ENCODE measurements around the gene ARHGAP15.

ARHGAP15 gene

DNA sequence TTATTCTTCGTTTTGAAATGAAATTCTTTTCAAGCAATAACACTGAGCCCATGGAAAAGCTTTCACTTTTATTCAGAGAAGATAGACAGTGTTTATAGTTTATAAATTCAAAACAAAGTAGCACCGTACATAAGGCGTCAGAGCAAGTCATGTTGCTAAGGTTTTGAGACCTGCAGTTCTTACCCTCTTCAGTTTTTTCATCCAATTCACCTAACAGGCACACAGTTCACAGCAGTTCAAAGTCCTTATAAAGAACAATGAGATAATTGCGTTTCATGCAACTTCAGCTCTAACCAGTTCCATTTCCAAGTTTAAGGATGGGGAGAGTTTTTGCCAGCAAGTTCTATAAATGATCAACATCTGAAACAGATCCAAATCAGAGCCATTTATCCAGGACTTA, 96.7 kb downstream of the ARHGAP15 start:
- no peak for DNase-seq (ENCODE audit: low read depth in 2 of 2)

DNA sequence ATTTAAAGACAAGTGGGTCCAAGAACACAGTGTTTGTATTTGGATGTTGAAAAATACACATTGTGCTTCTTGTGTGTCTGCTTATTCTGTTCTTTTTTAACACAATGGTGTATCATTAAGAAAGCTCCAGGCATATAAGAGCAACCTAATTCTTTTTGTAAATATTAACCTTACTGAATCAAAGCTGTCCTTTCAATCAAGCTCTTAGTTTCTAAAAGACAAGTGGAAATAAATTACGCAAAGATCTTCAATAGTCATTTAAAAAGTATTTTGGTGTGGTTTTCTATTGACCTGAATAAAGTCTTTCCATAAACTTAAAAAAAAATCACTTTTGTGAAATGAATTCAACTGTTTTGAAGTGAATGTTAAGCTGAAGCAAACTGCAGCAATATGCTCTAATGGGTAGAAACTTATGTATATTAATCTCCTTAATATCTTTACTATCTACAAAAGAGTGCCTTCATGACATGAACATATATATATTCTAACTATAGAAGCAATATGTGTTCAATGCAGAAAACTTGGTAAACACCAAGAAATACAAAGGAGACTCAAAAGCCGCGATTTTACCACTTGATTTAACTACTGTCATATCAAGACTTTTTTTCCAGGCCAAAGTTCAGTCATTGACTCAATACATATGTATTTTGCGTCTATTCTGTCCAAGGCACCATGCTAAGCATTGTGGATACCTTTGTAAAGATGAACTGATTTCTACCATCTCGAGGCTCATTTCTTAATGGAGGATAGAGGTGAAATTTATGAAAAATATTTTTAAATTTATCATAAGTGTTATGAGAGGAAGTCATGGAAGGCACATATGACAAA, 97.7 kb downstream of the ARHGAP15 start:
- DNase-seq (ENCODE audit: low read depth in 2 of 2), result no peak

DNA sequence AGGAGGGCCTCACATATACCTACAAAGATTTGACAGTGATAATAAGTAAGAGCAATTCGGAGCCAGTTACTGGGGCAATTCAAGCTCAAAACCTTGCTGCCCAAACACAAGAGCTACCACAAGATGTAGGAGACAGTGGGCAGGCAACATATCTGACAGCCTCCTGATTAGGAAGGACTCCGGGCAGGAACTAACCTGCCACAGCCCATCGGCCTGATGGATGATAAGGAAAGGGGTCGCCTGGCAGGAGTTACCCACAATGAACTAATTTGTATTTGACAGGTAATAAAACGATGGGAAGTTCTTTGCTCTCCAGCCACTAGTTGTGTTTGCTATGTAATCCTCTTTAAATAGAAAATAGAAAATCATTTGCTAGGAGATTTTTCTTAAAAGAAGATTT, 100.2 kb downstream of the ARHGAP15 start:
- no peak for DNase-seq (ENCODE audit: low read depth in 2 of 2)

DNA sequence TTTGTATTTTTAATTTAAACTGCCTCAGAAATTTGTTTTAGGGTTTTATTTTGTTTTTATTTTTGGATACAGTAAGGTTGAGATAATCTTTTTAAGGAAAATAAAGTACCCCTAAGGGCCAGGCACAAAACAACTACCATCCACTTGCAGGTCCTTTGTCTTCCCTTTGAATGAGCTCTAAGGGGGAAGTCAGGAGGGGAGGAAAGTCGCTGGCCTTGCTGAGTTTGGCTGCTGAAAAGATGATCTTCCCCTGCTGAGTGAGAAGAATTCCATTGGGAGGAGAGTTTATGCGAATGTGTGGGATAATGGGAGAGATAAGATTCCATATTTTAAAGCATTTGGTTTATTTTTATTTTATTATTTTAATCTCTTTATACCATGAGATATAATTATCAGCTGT, 100.7 kb downstream of the ARHGAP15 start:
- no peak for DNase-seq (ENCODE audit: low read depth in 2 of 2)

DNA sequence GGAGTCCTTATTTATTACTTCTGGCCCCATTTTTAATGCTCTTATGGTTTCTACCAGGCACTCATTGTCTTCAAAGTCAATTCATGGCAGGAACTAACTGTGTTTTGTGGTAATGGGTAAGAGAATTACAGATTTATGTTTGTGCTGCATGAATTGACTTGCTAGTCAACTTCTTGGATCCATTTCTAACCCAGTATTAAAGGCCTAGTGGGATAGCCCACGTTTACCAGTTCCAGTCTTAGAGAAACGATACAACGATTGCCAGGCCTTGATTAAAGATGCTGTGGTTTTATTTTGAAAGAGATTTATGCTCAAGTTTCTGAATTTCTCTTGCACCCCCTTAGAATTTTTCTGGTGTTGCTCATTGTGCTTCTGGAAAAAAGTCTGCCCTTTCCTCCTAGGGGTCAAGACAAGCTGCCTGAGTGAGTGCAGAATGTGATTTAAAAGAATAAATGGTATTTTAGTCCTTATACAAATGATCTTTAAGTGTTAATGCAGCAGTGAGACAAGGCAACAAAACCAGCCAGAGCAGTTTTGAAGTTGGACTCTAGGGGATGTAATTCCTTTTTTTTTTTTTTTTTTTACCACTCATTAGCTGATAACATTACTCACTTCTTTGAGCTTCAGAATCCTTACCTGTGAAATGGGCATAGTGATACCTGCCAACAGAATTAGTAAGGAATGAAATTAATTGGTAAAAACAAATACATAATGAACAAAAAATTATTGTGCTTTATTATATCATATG, 101.5 kb downstream of the ARHGAP15 start:
- DNase-seq (ENCODE audit: low read depth in 2 of 2), result no peak

DNA sequence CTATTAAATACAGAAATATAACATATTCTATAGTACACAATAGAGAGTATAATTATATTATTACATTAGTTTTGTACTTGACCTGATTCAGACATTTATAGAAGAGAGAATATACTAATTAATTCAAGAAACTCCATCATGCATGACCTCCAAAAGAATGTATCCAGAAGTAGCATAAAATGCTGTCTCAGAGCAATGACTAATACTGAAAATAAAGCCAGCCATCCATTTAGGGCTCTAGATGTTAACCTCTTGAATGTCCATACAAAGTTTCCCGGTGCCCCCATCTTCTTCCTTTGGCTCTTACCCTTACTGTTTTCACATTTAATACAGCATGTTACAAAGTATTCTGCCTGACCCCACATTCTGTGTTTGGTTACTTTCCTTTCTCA, 102.0 kb downstream of the ARHGAP15 start:
- DNase-seq (ENCODE audit: low read depth in 2 of 2), result no peak

DNA sequence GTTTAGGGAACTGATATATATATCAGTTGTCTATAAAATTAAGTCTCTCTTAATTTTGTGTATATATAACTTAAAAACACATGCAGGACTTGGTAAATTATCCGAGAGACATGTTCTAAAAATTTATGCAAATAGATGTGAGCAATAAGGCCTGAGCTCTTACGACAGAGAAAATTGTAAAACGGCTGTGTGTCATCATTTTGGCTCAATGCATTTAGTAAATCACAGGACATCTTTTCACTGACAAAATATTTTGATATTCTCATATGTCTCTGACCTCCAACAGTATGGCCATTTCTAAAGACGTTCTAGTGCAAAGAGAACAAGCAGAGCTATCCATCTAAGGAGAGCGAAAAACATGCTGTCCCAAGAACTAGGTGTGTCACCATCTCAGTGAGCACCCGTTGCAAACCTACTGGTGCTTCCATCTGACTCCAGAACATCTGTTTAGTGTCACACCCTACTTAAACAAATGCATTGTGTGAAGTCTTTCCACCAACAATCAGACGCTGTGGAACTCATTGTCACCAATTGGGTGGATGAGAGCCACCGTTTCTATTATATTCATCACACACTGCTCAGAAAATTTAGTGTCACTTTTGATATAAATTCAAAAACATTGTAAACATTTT, 108.0 kb downstream of the ARHGAP15 start:
- no peak for DNase-seq (ENCODE audit: low read depth in 2 of 2)

DNA sequence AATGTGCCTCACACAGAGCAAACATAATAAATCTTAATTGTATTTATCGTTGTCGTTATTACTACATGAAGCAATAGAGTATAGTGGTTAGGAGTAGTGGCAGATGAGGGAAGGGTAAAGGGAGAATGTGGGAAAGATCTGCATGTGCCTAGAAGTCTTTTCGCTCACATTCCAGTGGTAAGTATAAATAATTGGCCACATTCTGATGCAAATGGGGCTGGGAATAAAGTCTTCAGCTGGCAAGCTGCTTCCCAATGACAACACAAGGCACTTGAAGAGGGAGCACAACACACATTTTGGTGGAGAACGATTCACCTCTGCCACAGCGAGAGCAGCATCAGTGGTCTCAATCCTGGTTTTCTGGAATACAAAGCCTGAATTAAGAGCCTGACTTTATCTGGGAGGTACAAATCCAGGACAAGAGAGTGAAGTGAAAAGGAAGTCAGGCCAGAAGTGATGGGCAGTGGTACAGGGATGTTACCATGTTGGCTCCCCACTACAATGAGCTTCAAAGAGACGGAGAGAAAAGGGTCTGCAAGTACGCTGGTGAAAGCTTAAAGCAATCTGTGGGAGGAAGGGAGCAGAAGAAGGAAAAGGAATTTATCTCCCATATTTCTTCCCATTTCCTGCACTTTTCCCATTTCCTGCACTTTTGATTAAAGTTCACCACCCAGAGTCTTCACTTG, 112.3 kb downstream of the ARHGAP15 start:
- DNase-seq (ENCODE audit: low read depth in 2 of 2), result no peak

DNA sequence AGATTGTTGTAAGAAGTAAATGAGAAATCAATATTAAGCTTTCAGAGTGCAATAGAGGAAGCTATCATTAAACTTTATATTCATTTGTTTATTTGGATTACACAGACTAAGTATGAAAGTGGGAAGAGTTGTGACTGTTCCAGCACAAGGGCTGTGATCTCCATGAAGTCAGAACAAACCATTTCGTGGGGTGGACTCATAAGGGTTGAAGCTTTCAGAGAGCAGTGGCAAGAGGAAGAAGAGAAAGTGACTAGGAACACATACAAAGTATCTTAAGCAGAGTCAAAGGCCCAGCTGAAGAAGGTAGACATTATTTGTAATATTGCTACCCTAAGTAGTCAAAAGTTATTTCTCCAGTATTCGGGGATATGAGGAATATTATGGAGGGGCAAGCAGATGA, 117.0 kb downstream of the ARHGAP15 start:
- DNase-seq (ENCODE audit: low read depth in 2 of 2), result no peak

DNA sequence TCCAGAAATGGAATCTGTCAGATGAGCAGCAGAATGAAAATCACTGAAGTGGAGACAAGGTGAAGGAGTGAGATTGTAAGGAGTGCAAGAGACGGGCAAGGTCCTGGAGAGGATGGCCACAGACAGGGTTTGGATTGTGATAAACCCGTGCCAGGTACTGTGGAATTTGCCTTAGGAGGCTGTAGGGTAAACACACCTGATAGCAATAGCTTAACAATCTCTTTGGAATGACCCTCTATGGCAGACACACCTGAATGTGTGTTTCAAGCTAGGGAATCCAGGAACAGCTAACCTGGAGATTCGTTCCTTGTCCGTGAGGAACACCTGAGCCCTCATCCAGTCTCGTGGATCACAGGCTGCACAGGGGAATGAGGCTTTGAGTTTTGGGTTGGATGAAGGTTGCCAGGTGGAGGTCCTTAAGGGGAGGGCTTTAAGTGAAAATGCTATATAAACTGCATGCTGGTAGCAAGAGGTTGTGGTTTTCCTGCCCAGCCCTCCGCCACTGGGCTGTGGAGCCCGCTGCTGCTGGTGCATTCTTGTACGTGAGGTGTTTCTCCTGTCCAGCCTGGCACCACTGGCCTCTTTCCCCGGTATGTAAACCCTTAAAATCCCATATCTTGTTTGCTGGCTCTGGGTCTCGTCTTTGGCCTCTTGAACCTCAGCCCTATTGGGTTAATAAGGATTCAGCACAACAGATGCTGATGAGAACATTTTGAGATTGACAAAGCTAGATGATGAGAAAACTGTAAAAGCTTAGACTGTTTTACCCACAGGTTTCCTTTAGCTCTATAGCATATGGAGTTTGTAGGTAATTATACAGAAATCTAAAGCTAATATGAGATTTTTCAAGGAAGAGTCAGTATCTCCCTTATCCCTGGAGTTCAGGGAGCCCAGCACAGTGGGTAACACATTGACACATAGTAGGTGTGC, 117.9 kb downstream of the ARHGAP15 start:
- DNase-seq (ENCODE audit: low read depth in 2 of 2), result no peak

DNA sequence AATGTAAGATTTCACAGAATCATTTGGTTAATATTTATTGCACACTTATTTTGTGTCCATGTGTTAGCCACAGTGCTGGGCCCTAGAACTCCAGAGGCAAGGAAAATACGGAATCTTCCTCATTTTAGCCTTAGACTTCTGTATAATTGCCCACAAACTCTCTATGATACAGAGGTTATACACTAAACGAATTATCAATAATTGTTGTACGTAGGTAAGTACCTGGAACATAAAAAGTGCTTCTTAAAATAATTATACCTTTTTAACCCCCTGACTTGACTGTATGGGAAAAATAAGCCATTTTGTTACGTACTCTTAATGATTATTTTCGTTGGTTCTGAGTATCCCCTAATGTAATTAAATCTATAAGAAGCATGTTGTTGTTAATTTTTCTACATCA, 119.4 kb downstream of the ARHGAP15 start:
- no peak for DNase-seq (ENCODE audit: low read depth in 2 of 2)

DNA sequence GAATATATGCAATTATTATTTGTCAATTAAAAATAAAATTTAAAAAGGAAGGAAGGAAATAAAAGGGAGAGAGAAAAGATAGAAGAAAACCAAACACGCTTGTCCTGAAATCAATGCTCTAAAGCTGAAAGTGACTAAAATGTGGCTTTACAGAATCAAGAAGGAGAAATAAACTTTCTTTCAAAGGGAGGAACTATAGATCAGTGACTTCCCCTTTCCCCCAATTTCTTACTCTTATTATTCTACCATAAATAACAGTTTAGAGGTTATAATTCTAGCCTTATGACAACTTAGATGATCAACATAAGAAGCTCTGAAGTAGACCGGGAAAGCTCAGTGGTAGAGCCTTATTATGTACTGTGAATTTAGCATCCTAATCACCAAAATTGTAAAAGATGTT, 122.5 kb downstream of the ARHGAP15 start:
- DNase-seq (ENCODE audit: low read depth in 2 of 2), result no peak

DNA sequence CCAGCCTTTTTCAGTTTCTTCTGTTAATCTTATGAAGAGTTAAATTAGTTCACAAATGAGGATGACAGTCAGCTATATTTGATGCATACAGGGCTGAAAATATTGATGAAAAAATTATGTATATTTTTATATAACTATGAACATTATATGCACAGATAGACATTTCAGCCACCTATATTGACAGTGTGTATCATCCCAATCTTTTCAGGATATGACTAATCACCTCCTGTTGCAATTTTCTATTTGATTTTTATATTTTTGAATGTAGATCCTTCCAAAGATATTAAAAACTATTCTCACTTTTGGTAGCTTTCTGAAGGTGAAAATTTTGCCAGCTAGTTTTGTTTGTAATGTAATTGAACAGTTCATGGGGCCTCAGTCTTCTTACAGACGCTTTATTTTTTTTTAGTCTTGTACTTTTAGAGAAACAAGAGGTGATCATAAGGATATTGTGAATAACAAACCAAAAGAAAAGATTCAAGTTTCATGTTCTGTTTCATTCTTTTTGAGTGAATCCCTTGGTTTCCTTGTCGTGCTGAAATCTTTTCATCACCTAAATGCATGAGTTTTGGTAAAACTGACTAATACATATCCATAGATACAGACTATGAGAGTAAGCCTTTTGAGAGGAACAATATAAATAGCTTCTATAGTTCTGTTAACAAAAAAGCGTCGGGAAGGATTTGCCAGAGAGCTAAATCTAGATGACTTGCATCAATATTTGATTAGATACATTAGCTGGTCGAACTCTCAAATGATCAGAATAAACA, 123.1 kb downstream of the ARHGAP15 start:
- no peak for DNase-seq (ENCODE audit: low read depth in 2 of 2)

DNA sequence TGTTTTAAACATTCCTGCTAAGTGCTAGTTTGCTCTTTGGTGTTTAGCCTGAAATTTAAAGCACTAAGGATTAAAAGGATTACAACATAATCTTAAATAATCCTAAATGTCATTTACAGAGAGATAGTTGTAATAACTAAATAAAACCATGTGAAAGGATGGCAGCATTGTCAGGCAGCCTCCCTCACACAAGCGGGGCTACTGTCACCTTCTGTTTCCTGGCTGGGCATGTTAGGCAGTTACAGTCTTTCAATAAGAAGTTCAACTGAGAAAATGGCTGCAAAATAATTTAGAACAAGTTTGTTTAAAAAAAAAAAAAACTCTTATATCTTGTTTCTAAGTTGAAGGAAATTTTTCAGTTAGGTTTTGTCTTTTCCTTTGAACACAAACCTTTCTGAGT, 124.9 kb downstream of the ARHGAP15 start:
- DNase-seq (ENCODE audit: low read depth in 2 of 2), result no peak

DNA sequence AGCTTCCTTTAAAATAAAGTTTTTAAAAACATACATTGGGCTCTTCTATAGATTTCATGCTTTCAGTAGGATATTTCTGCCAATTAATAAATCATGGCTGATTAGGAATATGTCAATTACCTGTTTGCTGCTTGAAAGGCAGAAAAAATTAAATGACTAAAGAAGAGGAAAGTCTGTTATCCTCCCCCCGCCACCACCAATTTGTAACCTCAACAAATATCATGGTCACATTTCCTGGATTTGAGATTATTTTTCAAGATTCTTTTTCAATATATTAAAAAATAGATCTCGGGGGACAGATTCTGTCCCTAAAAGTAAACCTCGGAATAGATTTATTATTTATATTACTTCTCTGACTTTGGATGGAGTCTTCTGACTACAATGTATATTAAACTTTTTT, 125.9 kb downstream of the ARHGAP15 start:
- no peak for DNase-seq (ENCODE audit: low read depth in 2 of 2)

DNA sequence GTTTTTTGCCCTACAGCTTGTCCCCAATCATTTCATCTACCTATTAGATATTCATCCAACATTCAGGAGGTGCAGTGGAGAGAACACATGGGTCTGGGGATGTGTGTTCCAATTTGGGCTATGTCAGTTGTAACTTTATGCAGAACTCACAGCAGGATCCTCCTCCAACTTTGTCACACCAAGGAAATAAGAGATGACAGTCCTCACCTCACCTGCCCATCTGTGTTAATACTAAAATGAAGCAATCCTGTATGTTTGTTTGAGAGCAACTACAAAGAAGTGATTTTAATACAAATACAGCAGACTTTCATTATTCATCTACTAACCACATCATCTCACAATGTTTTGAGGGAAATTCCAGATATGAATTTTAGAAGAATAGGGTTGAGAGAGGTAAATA, 126.7 kb downstream of the ARHGAP15 start:
- DNase-seq (ENCODE audit: low read depth in 2 of 2), result no peak

DNA sequence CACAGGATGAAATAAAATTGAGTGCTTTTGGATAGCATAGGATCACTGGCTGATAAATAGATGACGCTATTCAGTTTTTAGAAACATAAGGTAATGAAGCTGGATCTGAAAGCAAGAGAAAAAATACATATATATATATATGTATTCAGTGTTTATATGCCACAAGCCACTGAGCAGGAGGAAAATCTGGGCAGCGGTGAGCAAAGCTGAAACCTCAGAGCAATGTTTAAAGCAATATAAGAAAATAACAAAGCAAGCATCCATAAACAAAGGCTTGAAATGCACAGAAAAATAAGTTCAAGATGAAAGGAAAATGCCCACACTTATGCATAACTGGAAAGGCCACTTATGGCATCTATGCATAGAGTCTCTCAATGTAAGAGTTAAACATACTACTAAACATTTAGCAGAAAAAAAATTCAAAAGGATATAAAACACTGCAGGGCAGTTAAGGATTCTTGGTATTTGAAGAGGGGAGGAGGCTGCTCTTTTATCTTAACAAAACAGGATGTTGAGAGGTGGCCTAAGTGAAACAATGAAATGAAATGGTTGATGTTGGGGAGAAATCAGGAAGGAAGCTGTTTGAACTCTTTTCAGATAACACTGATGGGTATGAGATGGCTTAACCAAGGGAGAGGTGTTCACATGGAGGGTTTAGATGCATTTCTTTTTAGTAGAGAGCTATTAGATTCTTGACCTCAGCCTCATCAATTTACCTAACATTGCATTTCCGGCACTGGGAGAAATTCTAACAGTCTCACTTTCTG, 129.1 kb downstream of the ARHGAP15 start:
- DNase-seq (ENCODE audit: low read depth in 2 of 2), result no peak

DNA sequence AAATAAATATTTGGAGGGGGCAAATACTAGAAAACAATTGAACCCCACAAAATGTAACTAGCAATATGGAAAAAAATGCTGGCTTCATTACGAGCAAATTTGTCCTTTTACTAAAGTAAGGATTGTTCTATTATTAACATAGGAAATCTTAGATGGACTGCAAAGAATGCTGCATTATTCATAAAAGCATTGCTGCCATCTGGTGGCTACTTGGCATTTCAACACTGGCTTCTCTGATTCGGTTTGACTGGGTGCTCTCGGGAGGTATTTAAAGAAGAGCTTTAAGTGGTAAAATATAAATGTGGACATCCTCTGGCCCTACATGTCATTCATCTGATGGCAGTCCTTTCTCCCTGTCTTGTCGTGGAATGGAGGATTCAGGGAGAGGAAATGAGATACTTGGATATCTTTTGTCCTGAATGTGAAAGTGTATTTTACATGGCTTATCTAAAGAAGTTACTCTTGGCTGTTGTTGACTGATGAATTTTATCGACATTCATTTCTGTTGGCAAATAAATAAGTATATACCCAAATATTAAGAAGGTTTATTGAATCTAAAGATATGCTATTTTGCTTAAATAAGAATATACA, 130.2 kb downstream of the ARHGAP15 start:
- peak; percentile 21 to 60 for DNase-seq (ENCODE audit: low read depth in 2 of 2)

DNA sequence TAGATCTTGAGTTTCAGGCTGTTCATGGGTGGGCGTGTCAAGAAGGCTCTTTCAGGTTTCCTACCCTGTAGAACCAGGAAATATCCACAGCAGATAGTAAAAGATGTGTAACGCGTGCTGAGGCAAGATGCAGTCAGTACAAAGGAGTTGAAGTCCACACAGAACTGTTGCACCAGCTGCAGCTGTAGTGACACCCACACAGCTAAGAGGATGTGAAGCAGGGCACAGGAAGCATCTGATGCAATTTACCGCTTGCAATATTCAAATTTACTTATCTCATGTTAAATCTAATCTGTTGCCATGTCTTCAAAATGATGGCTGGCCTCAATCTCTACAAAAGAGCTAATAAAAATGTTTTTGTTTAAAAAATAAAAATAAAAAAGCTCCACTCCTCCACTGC, 132.8 kb downstream of the ARHGAP15 start:
- peak; percentile 7 to 39 for DNase-seq (ENCODE audit: low read depth in 2 of 2)
